GM12892 (cell line): ENCODE results near the gene NUCB2.
A peak's percentile ranks its signal among the peaks of the same experiment; 100 is the strongest.
"Not testable (repeated sequence)": the region's sequence is repeated elsewhere in the genome, so short reads cannot be mapped to it uniquely, and the experiment has no call there.

ENCODE experiments used
- DNase-seq: peaks from one replicate; pipeline ENCODE4 v3.0.0; 2011; ENCODE audit not compliant: insufficient read length
- FAIRE-seq: peaks from 2 replicates; lab custom pipeline; 2011; peaks lifted over from hg19 to GRCh38; lab: Jason Lieb, UNC
- POLR2A ChIP-seq: IDR thresholded peaks from 2 replicates; pipeline ENCODE4 v1.6.1; 2011; ENCODE audit warnings: low read depth, low read length, control low read depth
- POLR2AphosphoS5 ChIP-seq: IDR thresholded peaks from 2 replicates; pipeline ENCODE4 v1.6.1; 2011; ENCODE audit warnings: low read depth, low read length, control low read depth
- TAF1 ChIP-seq: IDR thresholded peaks from 2 replicates; pipeline ENCODE4 v1.6.1; 2011; ENCODE audit warnings: low read depth, mild to moderate bottlenecking, control low read depth, low read length, borderline replicate concordance

NUCB2 gene

DNA sequence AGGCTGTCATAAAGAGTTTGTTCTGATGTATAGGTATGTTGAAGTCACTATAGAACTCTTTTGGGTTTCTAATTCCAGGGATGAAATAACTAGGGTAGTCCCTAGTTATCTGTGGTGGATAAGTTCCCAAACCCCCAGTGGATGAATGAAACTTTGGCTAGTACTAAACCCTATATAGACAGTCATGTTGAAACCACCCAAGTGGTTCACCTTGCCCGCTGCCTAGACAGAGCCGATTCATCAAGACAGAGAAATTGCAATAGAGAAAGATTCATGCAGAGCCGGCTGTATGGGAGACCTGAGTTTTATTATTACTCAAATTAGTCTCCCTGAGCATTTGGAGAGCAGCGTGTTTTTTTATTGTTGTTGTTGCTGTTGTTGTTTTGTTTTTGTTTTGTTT, 23.8 kb upstream of the NUCB2 start:
- no peak for FAIRE-seq
- no peak for DNase-seq
- TF ChIP-seq POLR2A (no peak), TAF1 (no peak), POLR2AphosphoS5 (no peak)

DNA sequence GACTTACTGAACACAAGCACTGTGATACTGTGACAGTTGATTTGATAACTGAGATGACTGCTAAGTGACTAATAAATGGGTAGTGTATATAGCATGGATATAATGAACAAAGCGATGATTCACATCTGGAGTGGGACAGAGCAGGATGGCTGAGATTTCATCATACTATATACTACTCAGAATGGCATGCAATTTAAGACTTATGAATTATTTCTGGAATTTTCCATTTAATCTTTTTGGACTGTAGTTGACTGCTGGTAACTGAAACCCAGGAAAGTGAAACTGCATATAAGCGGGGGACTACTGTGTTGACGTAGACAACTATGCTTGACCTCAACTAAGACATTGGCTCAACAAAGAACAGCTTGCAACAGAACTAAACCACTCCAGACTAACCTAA, 20.0 kb upstream of the NUCB2 start:
- no peak for TF ChIP-seq TAF1
- TF ChIP-seq POLR2A: no peak
- no peak for TF ChIP-seq POLR2AphosphoS5
- FAIRE-seq: no peak

DNA sequence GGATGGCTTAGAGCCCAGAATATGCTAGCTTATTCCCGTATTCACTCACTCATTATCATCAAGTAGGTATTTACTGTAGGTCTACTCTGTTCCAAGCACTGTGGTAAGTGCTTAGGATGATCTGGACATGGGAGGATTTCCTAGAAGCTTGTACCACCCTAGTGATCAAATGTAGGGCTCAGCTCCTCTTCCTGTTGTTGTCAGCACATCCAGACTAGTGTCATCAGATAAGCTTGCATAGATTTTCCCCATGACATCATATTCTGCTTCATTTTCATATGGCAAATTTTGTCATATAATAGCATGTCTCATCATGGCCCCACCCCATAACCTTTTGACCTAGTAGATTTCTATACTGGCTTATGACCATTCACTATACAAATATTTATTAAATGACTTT, 19.3 kb upstream of the NUCB2 start:
- TF ChIP-seq TAF1: no peak
- TF ChIP-seq POLR2AphosphoS5: no peak
- no peak for TF ChIP-seq POLR2A
- no peak for FAIRE-seq
- no peak for DNase-seq

More for the DNA sequence above, 20.0 kb upstream of the NUCB2 start:
- DNase-seq: no peak

DNA sequence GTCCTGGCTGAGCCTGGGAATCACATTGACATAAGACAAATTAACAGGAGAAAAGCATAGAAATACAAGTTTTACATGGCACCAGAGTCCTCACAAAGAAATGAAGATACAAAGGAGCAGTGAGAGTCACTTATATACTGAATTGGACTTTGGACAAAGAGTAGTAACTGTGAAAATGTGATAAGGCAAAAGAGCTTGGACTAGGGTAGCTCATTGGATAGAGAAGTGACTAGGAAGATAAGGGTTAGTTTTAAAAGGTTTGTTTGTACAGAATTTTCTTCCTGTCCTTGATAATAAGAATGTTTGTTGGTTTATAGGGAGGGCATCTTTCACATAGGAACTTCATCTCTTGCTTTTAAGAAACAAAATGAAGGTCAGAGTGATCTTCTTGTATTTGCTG, 17.9 kb upstream of the NUCB2 start:
- no peak for DNase-seq
- no peak for TF ChIP-seq TAF1
- no peak for TF ChIP-seq POLR2A
- TF ChIP-seq POLR2AphosphoS5: no peak
- FAIRE-seq: no peak

DNA sequence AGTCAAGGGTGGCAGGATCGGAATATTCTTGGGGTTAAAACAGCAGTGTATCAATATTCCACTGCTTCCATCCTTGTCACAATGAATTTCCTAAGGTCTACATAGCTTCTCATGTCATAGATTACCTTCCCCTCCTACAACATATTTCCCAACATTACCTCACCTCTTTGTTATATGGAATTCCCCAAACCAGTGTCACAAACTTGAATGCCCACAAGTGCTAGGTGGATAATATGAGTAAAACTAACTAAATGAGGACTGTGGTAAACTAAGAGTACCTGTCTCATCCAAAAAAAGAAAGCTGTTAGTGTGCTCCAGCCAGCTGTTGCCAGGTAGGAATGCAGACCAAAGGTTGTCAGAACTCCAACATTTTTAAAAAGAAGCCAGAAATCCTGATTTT, 17.0 kb upstream of the NUCB2 start:
- TF ChIP-seq TAF1 (no peak), POLR2AphosphoS5 (no peak), POLR2A (no peak)
- peak; percentile 14 for FAIRE-seq

DNA sequence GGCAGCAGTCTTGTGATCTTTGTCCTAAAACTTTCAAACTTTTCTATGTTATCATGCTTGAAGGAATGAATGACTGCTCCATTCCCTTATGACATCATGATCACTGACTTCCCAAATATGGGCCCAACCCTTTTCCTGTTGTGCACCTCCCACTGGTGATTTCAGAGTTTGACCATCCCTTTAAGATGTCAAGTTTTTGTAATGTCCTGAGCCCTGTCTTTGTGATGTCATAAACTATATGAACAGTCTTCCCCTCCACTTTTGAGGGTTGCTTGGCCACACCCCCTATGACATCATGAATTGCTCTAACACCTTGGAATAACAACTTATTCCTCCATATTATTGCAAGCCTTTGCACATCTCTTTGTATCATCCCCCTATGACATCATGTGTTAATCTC, 16.5 kb upstream of the NUCB2 start:
- FAIRE-seq: no peak

More for the DNA sequence above, 17.0 kb upstream of the NUCB2 start:
- DNase-seq: no peak

DNA sequence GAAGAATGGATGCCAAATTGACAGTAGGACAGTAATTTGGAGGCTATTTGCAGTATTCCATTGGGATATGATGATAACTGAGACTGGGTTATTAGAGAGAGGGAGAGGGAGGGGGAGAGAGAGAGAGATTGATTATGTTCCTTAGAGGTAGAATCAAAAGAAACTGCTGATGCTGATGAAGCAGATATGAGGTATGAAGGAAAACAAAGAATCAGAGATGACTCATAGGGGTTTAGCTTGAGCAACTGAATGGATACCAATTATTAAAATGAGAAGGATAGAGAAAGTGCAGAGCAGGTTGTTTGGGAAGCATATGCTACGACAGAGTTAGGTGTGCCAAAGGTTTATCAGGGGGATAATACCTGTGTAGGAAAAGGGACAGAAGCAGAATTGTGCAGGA, 12.8 kb upstream of the NUCB2 start:
- TF ChIP-seq TAF1 (no peak), POLR2A (no peak), POLR2AphosphoS5 (no peak)
- FAIRE-seq (no peak), DNase-seq (no peak)

More for the DNA sequence above, 16.5 kb upstream of the NUCB2 start:
- TF ChIP-seq TAF1: no peak
- TF ChIP-seq POLR2AphosphoS5: no peak
- TF ChIP-seq POLR2A: no peak
- DNase-seq: no peak

DNA sequence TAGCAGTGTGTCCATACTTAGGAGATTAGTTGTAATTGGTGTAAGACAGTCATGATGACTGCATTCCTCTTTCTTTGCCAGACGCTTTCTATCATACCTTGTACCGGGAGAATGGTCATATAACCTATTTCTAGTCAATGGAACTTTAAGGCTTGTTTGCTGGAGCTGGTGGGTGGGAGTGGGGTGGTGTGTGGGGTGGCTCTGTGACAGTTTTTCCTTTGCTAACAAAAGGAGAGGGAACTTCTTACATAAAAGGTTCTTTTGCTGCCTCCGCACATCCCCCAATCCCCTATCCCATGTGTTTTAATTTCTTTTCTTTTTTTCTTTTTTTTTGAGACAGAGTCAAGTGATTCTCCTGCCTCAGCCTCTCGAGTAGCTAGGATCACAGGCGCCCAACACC, 9.8 kb upstream of the NUCB2 start:
- FAIRE-seq (no peak), DNase-seq (no peak)
- no peak for TF ChIP-seq POLR2AphosphoS5
- no peak for TF ChIP-seq POLR2A
- TF ChIP-seq TAF1: no peak

DNA sequence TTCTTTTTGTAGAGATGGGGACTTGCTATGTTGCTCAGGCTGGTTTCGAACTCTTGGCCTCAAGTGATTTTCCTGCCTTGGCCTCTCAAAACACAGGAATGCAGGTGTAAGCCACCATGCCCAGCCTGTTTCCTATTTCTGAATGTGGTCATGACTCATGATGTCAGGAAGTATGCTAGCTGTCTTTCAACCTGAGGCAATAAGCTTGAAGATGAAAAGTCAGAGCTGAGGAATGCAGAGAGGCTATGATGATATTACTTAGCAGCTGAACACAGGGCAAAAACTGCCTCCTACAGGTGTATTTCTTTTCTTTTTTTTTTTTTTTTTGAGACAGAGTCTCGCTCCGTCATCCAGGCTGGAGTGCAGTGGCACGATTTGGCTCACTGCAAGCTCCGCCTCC, 9.0 kb upstream of the NUCB2 start:
- FAIRE-seq (no peak), DNase-seq (no peak)
- TF ChIP-seq POLR2AphosphoS5 (no peak), POLR2A (no peak), TAF1 (no peak)

DNA sequence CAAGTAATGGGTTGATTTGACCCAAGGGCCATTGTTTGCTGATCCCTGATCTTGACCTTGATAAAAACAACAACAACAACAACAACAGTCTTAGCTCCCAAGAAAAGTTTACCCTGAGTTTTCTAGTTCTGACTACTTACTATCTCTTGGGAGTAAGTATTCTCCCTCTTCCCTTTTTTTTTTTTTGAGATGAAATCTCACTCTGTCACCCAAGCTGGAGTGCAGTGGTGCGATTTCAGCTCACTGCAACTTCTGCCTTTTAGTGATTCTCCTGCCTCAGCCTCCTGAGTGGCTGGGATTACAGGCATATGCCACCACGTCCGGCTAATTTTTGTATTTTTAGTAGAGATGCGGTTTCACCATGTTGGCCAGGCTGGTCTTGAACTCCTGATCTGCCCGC, 8.0 kb upstream of the NUCB2 start:
- not testable (repeated sequence) for DNase-seq

DNA sequence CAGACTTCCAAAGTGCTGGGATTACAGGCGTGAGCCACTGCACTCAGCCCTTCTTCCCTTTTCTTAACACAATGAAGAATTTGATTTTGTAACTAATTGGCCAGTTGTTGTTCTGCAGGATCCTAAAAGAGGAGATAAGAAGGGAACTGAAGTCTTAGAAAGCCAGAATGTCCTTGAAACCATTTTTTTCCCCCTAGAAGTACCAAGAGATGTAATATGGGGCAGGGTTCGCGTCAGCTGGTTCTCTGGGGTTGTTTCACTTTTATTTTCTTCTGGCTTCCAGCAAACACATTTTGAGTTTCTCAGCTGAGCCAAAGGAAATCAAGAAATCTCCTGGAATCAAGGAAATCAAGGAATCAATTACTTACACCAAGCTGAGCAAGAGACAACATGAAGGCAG, 7.6 kb upstream of the NUCB2 start:
- FAIRE-seq (no peak), DNase-seq (no peak)
- TF ChIP-seq TAF1 (no peak), POLR2AphosphoS5 (no peak), POLR2A (no peak)

More for the DNA sequence above, 8.0 kb upstream of the NUCB2 start:
- FAIRE-seq: not testable (repeated sequence)

DNA sequence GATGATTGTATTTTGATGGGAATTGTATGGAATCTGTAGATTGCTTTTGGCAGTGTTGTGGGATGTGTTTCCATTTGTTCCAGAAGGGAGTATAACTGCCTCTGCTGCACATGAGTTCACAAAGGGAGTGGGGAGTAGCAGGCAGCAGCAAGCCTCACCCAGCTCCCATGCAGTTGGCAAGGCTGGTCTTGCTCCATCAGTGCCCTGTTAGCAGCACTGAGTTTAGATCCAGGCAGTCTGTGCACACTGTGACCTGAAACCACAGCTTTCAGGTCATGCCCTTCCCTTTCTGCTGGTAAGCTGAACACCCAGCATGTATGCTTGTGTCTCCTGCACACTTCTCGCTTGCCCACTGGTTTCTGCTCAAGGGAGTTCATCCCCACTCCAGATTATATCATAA, 3.7 kb upstream of the NUCB2 start:
- no peak for TF ChIP-seq TAF1
- no peak for TF ChIP-seq POLR2A
- TF ChIP-seq POLR2AphosphoS5: no peak
- FAIRE-seq (no peak), DNase-seq (no peak)

DNA sequence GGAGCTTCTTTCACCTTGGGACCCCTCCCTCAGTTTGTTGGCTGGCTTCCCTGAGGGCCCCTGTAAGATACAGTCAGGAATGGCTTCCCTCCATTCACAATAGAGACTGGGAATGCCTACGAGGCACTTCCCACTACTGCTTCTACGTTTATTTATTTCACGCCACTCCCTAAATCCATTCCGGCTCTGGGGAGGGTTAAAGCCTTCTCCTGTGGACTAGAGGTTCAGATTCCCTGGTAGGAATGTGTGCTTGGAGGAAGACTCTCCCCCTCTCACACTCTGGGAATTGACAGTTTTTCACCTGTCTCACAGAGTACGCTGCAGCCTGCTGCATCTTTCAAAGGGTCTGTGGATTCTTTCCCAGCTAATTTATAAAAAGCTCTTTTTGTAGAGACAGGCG, 3.3 kb upstream of the NUCB2 start:
- no peak for TF ChIP-seq POLR2AphosphoS5
- no peak for TF ChIP-seq POLR2A
- no peak for TF ChIP-seq TAF1
- DNase-seq (no peak), FAIRE-seq (no peak)
